ENCODE measurements around the gene PRKG1.

- TF ChIP-seq CTCF (conservative IDR thresholded peaks at IDR 0.05 in 1 of 2, IDR thresholded peaks at IDR 0.05 in 1 of 2; ENCODE audit: extremely low read depth in 1 of 2, insufficient read depth in 1 of 2, low read depth in 1 of 2, low read length in 2 of 2) = no peak
- no peak for TF ChIP-seq EZH2 (IDR thresholded peaks at IDR 0.05; ENCODE audit: borderline replicate concordance, low read length)
Observed at GRCh38 chr10:51224671-51225161, 150.4 kb downstream of the PRKG1 start.
